ENCODE results near the gene GPATCH4. TPM values are rescaled to one million over a fixed set of nuclear protein-coding genes. Genes with fewer than 3 reads are reported as not detected.

GPATCH4 gene
- total RNA-seq, 1 experiment from 2014 or later, result 53.5 TPM

DNA sequence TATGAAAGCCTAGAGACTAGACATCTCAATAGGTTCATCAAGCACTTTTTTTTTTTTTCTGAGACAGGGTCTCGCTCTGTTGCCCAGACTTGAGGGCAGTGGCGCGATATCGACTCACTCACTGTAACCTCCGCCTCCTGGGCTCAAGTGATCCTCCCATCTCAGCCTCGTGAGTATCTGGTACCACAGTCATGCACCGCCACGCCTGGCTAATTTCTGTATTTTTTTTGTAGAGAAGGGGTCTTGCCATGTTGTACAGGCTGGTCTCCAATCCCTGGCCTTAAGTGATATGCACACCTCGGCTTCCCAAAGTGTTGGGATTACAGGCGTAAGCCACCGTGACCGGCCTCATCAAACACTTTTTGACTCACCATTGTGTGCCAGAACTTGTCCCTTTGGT is 613 bp upstream of the GPATCH4 start:
- BruUV-seq (replicated peaks), result TSS peak; percentile 29
- ChIA-PET POLR2A (interaction anchor here (0.6 to 1.0 kb wide), 3 partner anchors 10 to 145 kb away, joined by 5 to 12 read pairs (median 8); partner anchors contain the start of genes MEF2D and NAXE), CTCF (interaction anchor here (0.9 to 1.0 kb wide), 2 partner anchors 10 to 216 kb away, joined by 3 to 5 read pairs; partner anchors contain the start of gene NAXE)
- Mint-ChIP-seq H3K27ac (ENCODE audit: unreplicated experiment) (peak overlapping the region; percentile 88), H3K9me3 (ENCODE audit: unreplicated experiment) (no peaks in the 10 kb centered on the region), H3K27me3 (ENCODE audit: insufficient read depth, unreplicated experiment) (no peaks in the 10 kb centered on the region), H3K36me3 (ENCODE audit: insufficient read depth, unreplicated experiment) (peaks cover 23% of the 10 kb centered on the region), H3K4me1 (ENCODE audit: low read depth, unreplicated experiment) (no peaks in the 10 kb centered on the region), H3K4me3 (ENCODE audit: unreplicated experiment) (peak overlapping the region; percentile 79)
- 0 out of 2 replicates have a peak, but pooled peaks cover 1% of the 10 kb centered on the region for H3K36me3 ChIP-seq (ENCODE audit: control insufficient read depth, insufficient read depth, low read length)
- H3K4me1 ChIP-seq, result peaks cover 8% of the 10 kb centered on the region; the same call in 1 of the 2 replicates
- peak overlapping the region; percentile 84 for H3K4me3 ChIP-seq (ENCODE audit: low read depth, low read length)
- no peaks in the 10 kb centered on the region for H3K9me3 ChIP-seq
- H3K27me3 ChIP-seq (replicated peaks; ENCODE audit: control insufficient read depth, insufficient read depth, low read length), result no peaks in the 10 kb centered on the region
- no peak for DNase-seq
- intact Hi-C loops (cut with micrococcal nuclease; ENCODE audit: unreplicated experiment), result loop anchor here (1.0 to 10.0 kb wide), 3 partner anchors 11 to 217 kb away; partner anchors contain the start of genes MEF2D and NAXE
- TF ChIP-seq, protein P1, sequence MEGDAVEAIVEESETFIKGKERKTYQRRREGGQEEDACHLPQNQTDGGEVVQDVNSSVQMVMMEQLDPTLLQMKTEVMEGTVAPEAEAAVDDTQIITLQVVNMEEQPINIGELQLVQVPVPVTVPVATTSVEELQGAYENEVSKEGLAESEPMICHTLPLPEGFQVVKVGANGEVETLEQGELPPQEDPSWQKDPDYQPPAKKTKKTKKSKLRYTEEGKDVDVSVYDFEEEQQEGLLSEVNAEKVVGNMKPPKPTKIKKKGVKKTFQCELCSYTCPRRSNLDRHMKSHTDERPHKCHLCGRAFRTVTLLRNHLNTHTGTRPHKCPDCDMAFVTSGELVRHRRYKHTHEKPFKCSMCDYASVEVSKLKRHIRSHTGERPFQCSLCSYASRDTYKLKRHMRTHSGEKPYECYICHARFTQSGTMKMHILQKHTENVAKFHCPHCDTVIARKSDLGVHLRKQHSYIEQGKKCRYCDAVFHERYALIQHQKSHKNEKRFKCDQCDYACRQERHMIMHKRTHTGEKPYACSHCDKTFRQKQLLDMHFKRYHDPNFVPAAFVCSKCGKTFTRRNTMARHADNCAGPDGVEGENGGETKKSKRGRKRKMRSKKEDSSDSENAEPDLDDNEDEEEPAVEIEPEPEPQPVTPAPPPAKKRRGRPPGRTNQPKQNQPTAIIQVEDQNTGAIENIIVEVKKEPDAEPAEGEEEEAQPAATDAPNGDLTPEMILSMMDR (IDR thresholded peaks at IDR 0.05; ENCODE audit: insufficient read depth in 1 of 2, low read depth in 1 of 2, low read length in 1 of 2, severe bottlenecking in 1 of 2, unreplicated experiment in 1 of 2), result no peak

DNA sequence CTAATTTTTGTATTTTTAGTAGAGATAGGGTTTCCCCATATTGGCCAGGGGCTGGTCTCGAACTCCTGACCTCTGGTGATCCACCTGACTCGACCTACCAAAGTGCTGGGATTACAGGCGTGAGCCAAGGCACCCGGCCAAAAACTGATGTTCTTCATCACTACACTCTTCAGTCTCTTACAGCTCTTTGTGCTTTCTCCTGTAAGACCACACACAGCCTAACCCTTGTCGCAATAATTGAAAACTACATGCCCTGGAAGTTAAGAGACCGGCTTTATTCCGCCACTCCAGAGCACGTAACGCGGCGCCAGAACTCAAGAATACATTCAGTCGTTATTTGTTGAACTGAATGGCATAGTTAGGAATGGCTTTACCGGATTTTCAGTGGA is 552 bp downstream of the GPATCH4 start:
- Mint-ChIP-seq H3K36me3 (ENCODE audit: insufficient read depth, unreplicated experiment) (peaks cover 23% of the 10 kb centered on the region), H3K27ac (ENCODE audit: unreplicated experiment) (peak overlapping the region; percentile 88), H3K4me1 (ENCODE audit: low read depth, unreplicated experiment) (no peaks in the 10 kb centered on the region), H3K9me3 (ENCODE audit: unreplicated experiment) (no peaks in the 10 kb centered on the region), H3K27me3 (ENCODE audit: insufficient read depth, unreplicated experiment) (no peaks in the 10 kb centered on the region), H3K4me3 (ENCODE audit: unreplicated experiment) (peak overlapping the region; percentile 79)
- BruUV-seq (replicated peaks), result TSS peak; percentile 73
- peak overlapping the region; percentile 84 for H3K4me3 ChIP-seq (ENCODE audit: low read depth, low read length)
- ChIA-PET CTCF (no interaction called here), POLR2A (interaction anchor here (0.6 kb wide), 1 partner anchor 9 kb away, joined by 3 read pairs; the partner anchor contains the start of gene NAXE)
- no peaks in the 10 kb centered on the region for H3K27me3 ChIP-seq (replicated peaks; ENCODE audit: control insufficient read depth, insufficient read depth, low read length)
- H3K36me3 ChIP-seq (ENCODE audit: control insufficient read depth, insufficient read depth, low read length), result 0 out of 2 replicates have a peak, but pooled peaks cover 1% of the 10 kb centered on the region
- intact Hi-C loops (cut with micrococcal nuclease; ENCODE audit: unreplicated experiment), result loop anchor here (1.0 to 10.0 kb wide), 3 partner anchors 9 to 216 kb away; partner anchors contain the start of genes MEF2D and NAXE
- TF ChIP-seq, protein P1 (IDR thresholded peaks at IDR 0.05; ENCODE audit: insufficient read depth in 1 of 2, low read depth in 1 of 2, low read length in 1 of 2, severe bottlenecking in 1 of 2, unreplicated experiment in 1 of 2), result no peak
- no peaks in the 10 kb centered on the region for H3K9me3 ChIP-seq
- H3K4me1 ChIP-seq, result peaks cover 8% of the 10 kb centered on the region; the same call in 1 of the 2 replicates
- DNase-seq, result no peak

DNA sequence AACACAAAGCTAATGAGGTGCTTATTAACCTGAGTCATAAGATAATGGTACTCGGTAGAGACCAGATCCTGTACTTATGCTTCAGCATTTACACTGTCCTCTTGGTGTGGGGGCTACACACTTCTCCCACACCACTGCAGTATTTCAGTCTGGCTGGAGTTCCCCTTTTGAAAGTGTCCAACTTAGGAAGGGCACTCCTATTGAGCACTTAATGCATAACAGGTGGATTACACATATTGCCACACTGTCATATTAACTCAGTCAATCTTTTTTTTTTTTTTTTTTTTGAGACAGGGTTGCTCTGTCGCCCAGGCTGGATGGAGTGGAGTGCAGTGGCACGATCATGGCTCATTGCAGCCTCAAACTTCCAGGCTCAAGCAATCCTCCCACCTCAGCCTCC is 1.5 kb downstream of the GPATCH4 start:
- no peaks in the 10 kb centered on the region for H3K27me3 Mint-ChIP-seq (ENCODE audit: insufficient read depth, unreplicated experiment)
- CTCF ChIA-PET, result interaction anchor here (0.6 kb wide), 1 partner anchor 21 kb away, joined by 5 read pairs; no protein-coding TSS in a partner anchor
- DNase-seq, result no peak
- no peak overlapping the region for H3K27ac Mint-ChIP-seq (ENCODE audit: unreplicated experiment)
- BruUV-seq (replicated peaks), result no TSS peak
- peaks cover 33% of the 10 kb centered on the region for H3K36me3 Mint-ChIP-seq (ENCODE audit: insufficient read depth, unreplicated experiment)
- H3K27me3 ChIP-seq (replicated peaks; ENCODE audit: control insufficient read depth, insufficient read depth, low read length), result no peaks in the 10 kb centered on the region
- no peaks in the 10 kb centered on the region for H3K9me3 Mint-ChIP-seq (ENCODE audit: unreplicated experiment)
- H3K4me1 ChIP-seq, result peaks cover 8% of the 10 kb centered on the region; the same call in 1 of the 2 replicates
- H3K4me1 Mint-ChIP-seq (ENCODE audit: low read depth, unreplicated experiment), result peaks cover 8% of the 10 kb centered on the region
- POLR2A ChIA-PET, result no interaction called here
- TF ChIP-seq, protein P1 (IDR thresholded peaks at IDR 0.05; ENCODE audit: insufficient read depth in 1 of 2, low read depth in 1 of 2, low read length in 1 of 2, severe bottlenecking in 1 of 2, unreplicated experiment in 1 of 2), result peak in 1 of 2 experiments; percentile 29
- H3K9me3 ChIP-seq, result no peaks in the 10 kb centered on the region
- H3K4me3 Mint-ChIP-seq (ENCODE audit: unreplicated experiment), result peak overlapping the region; percentile 79
- no peak overlapping the region for H3K4me3 ChIP-seq (ENCODE audit: low read depth, low read length)
- intact Hi-C loops (cut with micrococcal nuclease; ENCODE audit: unreplicated experiment), result loop anchor here (10.0 kb wide), 2 partner anchors 95 to 215 kb away; partner anchors contain the start of gene MEF2D
- 0 out of 2 replicates have a peak, but pooled peaks cover 1% of the 10 kb centered on the region for H3K36me3 ChIP-seq (ENCODE audit: control insufficient read depth, insufficient read depth, low read length)

Measured in Caco-2 (cell line).